ENCODE data around the gene CPT1A. TPM values are rescaled to one million over a fixed set of nuclear protein-coding genes. Genes with fewer than 3 reads are reported as not detected.
A peak's percentile ranks its signal among the peaks of the same experiment; 100 is the strongest.

Gene CPT1A
- total RNA-seq, 1 experiment from 2014 or later = 6.3 TPM

- peaks cover 12% of the 10 kb centered on the region for H3K36me3 Mint-ChIP-seq (ENCODE audit: insufficient read depth, unreplicated experiment)
- TF ChIP-seq CTCF (IDR thresholded peaks at IDR 0.05; ENCODE audit: insufficient read depth in 1 of 2, low read depth in 1 of 2, low read length in 1 of 2, severe bottlenecking in 1 of 2, unreplicated experiment in 1 of 2) = no peak
- Histone ChIP-seq H3K36me3 (ENCODE audit: control insufficient read depth, insufficient read depth, low read length) (no peaks in the 10 kb centered on the region), H3K4me3 (ENCODE audit: low read depth, low read length) (peak within 1 kb of the TSS; percentile 67), H3K4me1 (peaks cover 7% of the 10 kb centered on the region; the same call in 1 of the 2 replicates), H3K9me3 (no peaks in the 10 kb centered on the region), H3K27me3 (replicated peaks; ENCODE audit: control insufficient read depth, insufficient read depth, low read length) (no peaks in the 10 kb centered on the region)
- intact Hi-C loops (cut with micrococcal nuclease; ENCODE audit: unreplicated experiment) = loop anchor here (5.0 kb wide), 1 partner anchor 91 kb away; the partner anchor contains the start of gene CPT1A
- ChIA-PET CTCF (no interaction called here), POLR2A (no interaction called here)
- peak within 1 kb of the TSS; percentile 72 for H3K4me3 Mint-ChIP-seq (ENCODE audit: unreplicated experiment)
- no TSS peak for BruUV-seq (replicated peaks)
- peaks cover 25% of the 10 kb centered on the region for H3K4me1 Mint-ChIP-seq (ENCODE audit: low read depth, unreplicated experiment)
- no peaks in the 10 kb centered on the region for H3K9me3 Mint-ChIP-seq (ENCODE audit: unreplicated experiment)
- H3K27ac Mint-ChIP-seq (ENCODE audit: unreplicated experiment) = peak within 1 kb of the TSS; percentile 69
- DNase-seq = peak; percentile 97 to 99
- peaks cover 5% of the 10 kb centered on the region for H3K27me3 Mint-ChIP-seq (ENCODE audit: insufficient read depth, unreplicated experiment)
Measured at GRCh38 chr11:68751331-68751856, 90.3 kb downstream of the CPT1A start, which contains the start of gene TESMIN. Gene TESMIN, minus strand, starts transcription at chr11:68751520. Its CDS starts 860 bp downstream, at chr11:68750660.

- Mint-ChIP-seq H3K4me3 (ENCODE audit: unreplicated experiment) (peak overlapping the region; percentile 72), H3K27ac (ENCODE audit: unreplicated experiment) (no peak overlapping the region), H3K4me1 (ENCODE audit: low read depth, unreplicated experiment) (peaks cover 25% of the 10 kb centered on the region), H3K9me3 (ENCODE audit: unreplicated experiment) (no peaks in the 10 kb centered on the region), H3K27me3 (ENCODE audit: insufficient read depth, unreplicated experiment) (peaks cover 5% of the 10 kb centered on the region), H3K36me3 (ENCODE audit: insufficient read depth, unreplicated experiment) (peaks cover 15% of the 10 kb centered on the region)
- Histone ChIP-seq H3K9me3 (no peaks in the 10 kb centered on the region), H3K27me3 (replicated peaks; ENCODE audit: control insufficient read depth, insufficient read depth, low read length) (no peaks in the 10 kb centered on the region), H3K4me3 (ENCODE audit: low read depth, low read length) (peak overlapping the region; percentile 67), H3K4me1 (peaks cover 7% of the 10 kb centered on the region; the same call in 1 of the 2 replicates), H3K36me3 (ENCODE audit: control insufficient read depth, insufficient read depth, low read length) (no peaks in the 10 kb centered on the region)
- TF ChIP-seq CTCF (IDR thresholded peaks at IDR 0.05; ENCODE audit: insufficient read depth in 1 of 2, low read depth in 1 of 2, low read length in 1 of 2, severe bottlenecking in 1 of 2, unreplicated experiment in 1 of 2) = no peak
- ChIA-PET POLR2A (no interaction called here), CTCF (no interaction called here)
- peak in 1 of 2 experiments; percentile 66 for DNase-seq
- BruUV-seq (replicated peaks) = no TSS peak
- intact Hi-C loops (cut with micrococcal nuclease; ENCODE audit: unreplicated experiment) = loop anchor here (5.0 kb wide), 1 partner anchor 91 kb away; the partner anchor contains the start of gene CPT1A
Measured at GRCh38 chr11:68751004-68751325, 90.8 kb downstream of the CPT1A start.

DNA sequence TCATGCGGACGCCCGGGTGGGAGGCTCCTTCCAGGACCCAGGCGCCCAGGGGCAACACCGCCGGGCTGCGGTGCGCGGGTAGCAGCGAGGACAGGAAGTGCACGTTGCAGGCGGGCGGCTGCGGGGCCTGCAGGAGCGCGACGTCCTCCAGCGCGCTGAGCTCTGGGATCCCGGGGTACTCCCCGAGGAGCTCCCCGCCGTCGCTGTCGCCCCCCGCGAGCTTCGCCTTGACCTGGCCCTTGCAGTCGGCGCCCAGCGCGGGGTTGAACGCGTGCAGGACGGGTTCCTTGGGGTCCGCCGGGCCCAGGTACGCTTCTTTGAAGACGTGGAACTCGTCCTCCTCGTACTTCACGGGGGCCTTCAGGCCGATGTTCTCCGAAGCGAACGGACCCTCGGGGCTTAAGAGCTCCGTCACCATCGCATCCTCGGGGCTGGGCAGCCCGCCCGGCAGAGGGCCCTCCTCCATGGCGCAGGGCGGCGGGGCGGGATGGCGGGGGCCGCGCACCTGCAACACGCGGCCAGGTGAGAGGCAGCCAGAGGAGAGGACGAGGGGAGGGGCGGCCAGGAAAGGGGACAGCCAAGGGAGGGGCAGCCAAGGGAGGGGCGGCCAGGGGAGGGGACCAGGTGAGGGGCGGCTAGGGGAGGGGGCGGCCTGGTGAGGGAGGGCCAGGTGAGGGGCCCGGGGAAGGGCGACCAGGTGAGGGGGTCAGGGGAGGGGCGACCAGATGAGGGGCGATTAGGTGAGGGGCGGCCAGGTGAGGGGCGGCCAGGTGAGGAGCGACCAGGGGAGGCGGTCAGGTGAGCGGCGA lies 91.3 kb downstream of the CPT1A start:
- H3K4me3 ChIP-seq (ENCODE audit: low read depth, low read length) = peak overlapping the region; percentile 67
- BruUV-seq (replicated peaks) = no TSS peak

More for the DNA sequence above, 91.3 kb downstream of the CPT1A start:
- no peaks in the 10 kb centered on the region for H3K27me3 ChIP-seq (replicated peaks; ENCODE audit: control insufficient read depth, insufficient read depth, low read length)
- H3K9me3 Mint-ChIP-seq (ENCODE audit: unreplicated experiment) = no peaks in the 10 kb centered on the region
- ChIA-PET CTCF (no interaction called here), POLR2A (interaction anchor here (0.6 kb wide), 1 partner anchor 1353 kb away, joined by 6 read pairs; no protein-coding TSS in a partner anchor)
- H3K27me3 Mint-ChIP-seq (ENCODE audit: insufficient read depth, unreplicated experiment) = peaks cover 5% of the 10 kb centered on the region
- peak overlapping the region; percentile 18 for H3K27ac Mint-ChIP-seq (ENCODE audit: unreplicated experiment)
- H3K4me1 Mint-ChIP-seq (ENCODE audit: low read depth, unreplicated experiment) = peaks cover 25% of the 10 kb centered on the region
- peak overlapping the region; percentile 72 for H3K4me3 Mint-ChIP-seq (ENCODE audit: unreplicated experiment)
- H3K36me3 ChIP-seq (ENCODE audit: control insufficient read depth, insufficient read depth, low read length) = no peaks in the 10 kb centered on the region
- no peak for TF ChIP-seq CTCF (IDR thresholded peaks at IDR 0.05; ENCODE audit: insufficient read depth in 1 of 2, low read depth in 1 of 2, low read length in 1 of 2, severe bottlenecking in 1 of 2, unreplicated experiment in 1 of 2)
- peaks cover 21% of the 10 kb centered on the region for H3K36me3 Mint-ChIP-seq (ENCODE audit: insufficient read depth, unreplicated experiment)
- no peaks in the 10 kb centered on the region for H3K9me3 ChIP-seq
- DNase-seq = peak in 1 of 2 experiments; percentile 22
- H3K4me1 ChIP-seq = peaks cover 7% of the 10 kb centered on the region; the same call in 1 of the 2 replicates
- intact Hi-C loops (cut with micrococcal nuclease; ENCODE audit: unreplicated experiment) = loop anchor here (5.0 kb wide), 1 partner anchor 92 kb away; the partner anchor contains the start of gene CPT1A

All from Caco-2 (cell line).